Neural progenitor cell (in vitro differentiated cells): ENCODE measurements around the gene OPCML.

Experiments used
- CTCF ChIP-seq: fragments of 200-600 bp; sonication (generic); IDR thresholded peaks from 2 replicates; pipeline ENCODE4 v1.5.1; 2017; ENCODE audit warnings: antibody characterized with exemption, mild to moderate bottlenecking
- EZH2 ChIP-seq: fragments of 200-600 bp; sonication (generic); IDR thresholded peaks from 2 replicates; pipeline ENCODE4 v1.6.1; 2017; ENCODE audit warnings: antibody characterized with exemption, mild to moderate bottlenecking, moderate library complexity

- TF ChIP-seq CTCF: no peak
- no peak for TF ChIP-seq EZH2
These were observed 941.7 kb downstream of the OPCML start for GRCh38 chr11:132590554-132590953.
